Measurements from ENCODE around the gene SCGB2A2. TPM values are rescaled to one million over a fixed set of nuclear protein-coding genes. Genes with fewer than 3 reads are reported as not detected.

Gene SCGB2A2
- total and polyA plus RNA-seq, 9 of the 15 experiments (the other 6 are each of a cell fraction or from before 2014, with no cell fraction given) = not detected

DNA sequence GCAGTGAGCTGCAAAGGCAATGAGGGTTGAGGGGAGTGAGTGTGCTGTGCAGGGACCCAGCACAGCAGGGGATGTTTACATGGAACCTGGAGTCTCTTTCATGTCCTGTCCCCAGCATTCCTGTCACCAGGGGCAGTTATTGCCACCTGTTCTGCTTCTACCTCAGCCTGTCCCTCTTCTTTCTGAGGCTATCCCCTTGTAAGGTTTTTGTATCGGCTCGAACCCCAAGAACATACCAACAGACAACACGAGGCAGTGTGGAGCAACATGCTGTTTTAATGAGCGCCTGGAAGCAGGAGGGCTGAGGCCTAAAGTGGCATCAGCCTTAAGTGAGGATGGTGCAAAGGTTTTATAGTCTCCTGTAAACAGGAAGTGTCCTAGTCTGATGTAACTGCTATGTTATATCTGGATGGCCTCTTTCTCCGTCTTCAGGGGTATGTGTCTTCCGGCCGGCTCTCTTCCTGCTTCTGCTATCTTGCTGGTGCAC, 3.9 kb downstream of the SCGB2A2 start (continued):
- TF ChIP-seq, protein P1, sequence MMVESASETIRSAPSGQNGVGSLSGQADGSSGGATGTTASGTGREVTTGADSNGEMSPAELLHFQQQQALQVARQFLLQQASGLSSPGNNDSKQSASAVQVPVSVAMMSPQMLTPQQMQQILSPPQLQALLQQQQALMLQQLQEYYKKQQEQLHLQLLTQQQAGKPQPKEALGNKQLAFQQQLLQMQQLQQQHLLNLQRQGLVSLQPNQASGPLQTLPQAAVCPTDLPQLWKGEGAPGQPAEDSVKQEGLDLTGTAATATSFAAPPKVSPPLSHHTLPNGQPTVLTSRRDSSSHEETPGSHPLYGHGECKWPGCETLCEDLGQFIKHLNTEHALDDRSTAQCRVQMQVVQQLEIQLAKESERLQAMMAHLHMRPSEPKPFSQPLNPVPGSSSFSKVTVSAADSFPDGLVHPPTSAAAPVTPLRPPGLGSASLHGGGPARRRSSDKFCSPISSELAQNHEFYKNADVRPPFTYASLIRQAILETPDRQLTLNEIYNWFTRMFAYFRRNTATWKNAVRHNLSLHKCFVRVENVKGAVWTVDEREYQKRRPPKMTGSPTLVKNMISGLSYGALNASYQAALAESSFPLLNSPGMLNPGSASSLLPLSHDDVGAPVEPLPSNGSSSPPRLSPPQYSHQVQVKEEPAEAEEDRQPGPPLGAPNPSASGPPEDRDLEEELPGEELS (CRISPR knock-in tag; IDR thresholded peaks at IDR 0.05; ENCODE audit: borderline replicate concordance) = no peak
- TF ChIP-seq PRDM10 (IDR thresholded peaks at IDR 0.05; ENCODE audit: partially characterized antibody) (no peak), ETS2 (tag; IDR thresholded peaks at IDR 0.05; ENCODE audit: borderline replicate concordance, poor library complexity, severe bottlenecking) (no peak), SUPT5H (IDR thresholded peaks at IDR 0.05) (no peak), GABPA (tag; conservative IDR thresholded peaks at IDR 0.05; ENCODE audit: low read depth) (peak; percentile 77), ZNF592 (IDR thresholded peaks at IDR 0.05) (no peak)

Measured in K562 (cell line).